ENCODE measurements around the gene HDAC8. TPM values are rescaled to one million over a fixed set of nuclear protein-coding genes. Genes with fewer than 3 reads are reported as not detected.

The HDAC8 gene
- total RNA-seq, 1 donor from 2014 or later = 23.0 TPM

- DNase-seq (ENCODE audit: low spot score) = no peak
- Mint-ChIP-seq H3K4me1 (ENCODE audit: low read depth) (peaks cover 21% of the 10 kb centered on the region), H3K27me3 (ENCODE audit: low read depth) (peaks cover 19% of the 10 kb centered on the region), H3K4me3 (ENCODE audit: unreplicated experiment) (peak overlapping the region; percentile 64), H3K36me3 (ENCODE audit: low read depth) (no peaks in the 10 kb centered on the region), H3K9me3 (ENCODE audit: low read depth) (no peaks in the 10 kb centered on the region), H3K27ac (ENCODE audit: unreplicated experiment) (no peak overlapping the region)
- no peak for TF ChIP-seq CTCF (IDR thresholded peaks at IDR 0.05)
Observed at GRCh38 chrX:72308566-72309296, 263.9 kb downstream of the HDAC8 start.

DNA sequence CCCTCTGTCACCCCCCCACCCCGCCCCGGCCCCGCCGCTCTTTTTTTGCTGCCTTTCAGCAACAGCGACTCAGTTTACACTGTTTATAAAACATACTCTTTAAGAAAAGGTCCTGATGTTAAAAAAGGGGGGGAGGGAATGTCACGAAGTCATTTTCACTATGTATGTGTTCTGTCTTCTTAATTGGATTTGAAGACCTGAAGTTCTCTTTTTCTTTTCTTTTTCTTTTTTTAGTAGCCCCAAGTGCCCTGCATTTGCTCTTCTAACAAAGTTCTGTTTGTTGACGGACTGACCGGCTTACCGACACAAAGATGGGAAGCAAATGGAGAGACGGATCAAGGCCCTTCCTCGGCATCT, 264.5 kb downstream of the HDAC8 start:
- H3K4me3 Mint-ChIP-seq (ENCODE audit: unreplicated experiment) = peak overlapping the region; percentile 64
- peaks cover 21% of the 10 kb centered on the region for H3K4me1 Mint-ChIP-seq (ENCODE audit: low read depth)
- peaks cover 22% of the 10 kb centered on the region for H3K27me3 Mint-ChIP-seq (ENCODE audit: low read depth)

GRCh38 chrX:72307646-72308051, 265.0 kb downstream of the HDAC8 start:
- TF ChIP-seq CTCF (IDR thresholded peaks at IDR 0.05) = no peak
- no peaks in the 10 kb centered on the region for H3K36me3 Mint-ChIP-seq (ENCODE audit: low read depth)
- no peak overlapping the region for H3K27ac Mint-ChIP-seq (ENCODE audit: unreplicated experiment)
- DNase-seq (ENCODE audit: low spot score) = no peak
- peak overlapping the region; percentile 76 for H3K4me3 Mint-ChIP-seq (ENCODE audit: unreplicated experiment)
- no peaks in the 10 kb centered on the region for H3K9me3 Mint-ChIP-seq (ENCODE audit: low read depth)
- H3K27me3 Mint-ChIP-seq (ENCODE audit: low read depth) = peaks cover 26% of the 10 kb centered on the region
- peaks cover 21% of the 10 kb centered on the region for H3K4me1 Mint-ChIP-seq (ENCODE audit: low read depth)

More for the DNA sequence above, 264.5 kb downstream of the HDAC8 start:
- H3K9me3 Mint-ChIP-seq (ENCODE audit: low read depth) = no peaks in the 10 kb centered on the region
- no peak for DNase-seq (ENCODE audit: low spot score)
- H3K27ac Mint-ChIP-seq (ENCODE audit: unreplicated experiment) = no peak overlapping the region
- no peaks in the 10 kb centered on the region for H3K36me3 Mint-ChIP-seq (ENCODE audit: low read depth)
- TF ChIP-seq CTCF (IDR thresholded peaks at IDR 0.05) = no peak

- H3K36me3 Mint-ChIP-seq (ENCODE audit: low read depth) = no peaks in the 10 kb centered on the region
- no peaks in the 10 kb centered on the region for H3K9me3 Mint-ChIP-seq (ENCODE audit: low read depth)
- TF ChIP-seq CTCF (IDR thresholded peaks at IDR 0.05) = no peak
- no peak for DNase-seq (ENCODE audit: low spot score)
- peak overlapping the region; percentile 76 for H3K4me3 Mint-ChIP-seq (ENCODE audit: unreplicated experiment)
- H3K27me3 Mint-ChIP-seq (ENCODE audit: low read depth) = peaks cover 29% of the 10 kb centered on the region
- H3K4me1 Mint-ChIP-seq (ENCODE audit: low read depth) = peaks cover 21% of the 10 kb centered on the region
- no peak overlapping the region for H3K27ac Mint-ChIP-seq (ENCODE audit: unreplicated experiment)
Observed at GRCh38 chrX:72306851-72307645, 265.6 kb downstream of the HDAC8 start.

GRCh38 chrX:72306085-72306801, 266.4 kb downstream of the HDAC8 start:
- H3K4me1 Mint-ChIP-seq (ENCODE audit: low read depth) = peaks cover 21% of the 10 kb centered on the region
- TF ChIP-seq CTCF (IDR thresholded peaks at IDR 0.05) = peak; percentile 15
- DNase-seq (ENCODE audit: low spot score) = no peak
- no peaks in the 10 kb centered on the region for H3K9me3 Mint-ChIP-seq (ENCODE audit: low read depth)
- H3K36me3 Mint-ChIP-seq (ENCODE audit: low read depth) = no peaks in the 10 kb centered on the region
- H3K4me3 Mint-ChIP-seq (ENCODE audit: unreplicated experiment) = peak overlapping the region; percentile 79
- H3K27me3 Mint-ChIP-seq (ENCODE audit: low read depth) = peaks cover 32% of the 10 kb centered on the region
- no peak overlapping the region for H3K27ac Mint-ChIP-seq (ENCODE audit: unreplicated experiment)
